ENCODE measurements around the gene CARD11. TPM values are rescaled to one million over a fixed set of nuclear protein-coding genes. Genes with fewer than 3 reads are reported as not detected.

Gene CARD11
- total and polyA plus RNA-seq, 5 donors from 2014 or later, result 7.1 to 118 (median 10.8) TPM

Other genes starting within 250 kb of the CARD11 start
- 29.1 TPM for gene GNA12, start 199.6 kb downstream of the CARD11 start, total RNA-seq
- 1 to 10 TPM; 5.0 to 9.9 (median 6.9) TPM for gene GNA12, start 199.6 kb downstream of the CARD11 start, polyA plus RNA-seq